HG03558 (cell line): ENCODE results near the gene PHTF1.

Experiments
- ATAC-seq: cut with Tn5 transposase; IDR thresholded peaks from one replicate; pipeline ENCODE4 v1.9.1; 2021; ENCODE audit warnings: moderate number of reproducible peaks; ENCODE audit not compliant: unreplicated experiment; ENCODE audit errors: extremely low read depth

PHTF1 gene

GRCh38 chr1:113675302-113675701 lies 84.0 kb downstream of the PHTF1 start:
- no peak for ATAC-seq

GRCh38 chr1:113674591-113674990 lies 84.7 kb downstream of the PHTF1 start:
- no peak for ATAC-seq

- ATAC-seq, result no peak
Measured at GRCh38 chr1:113672491-113672890, 86.8 kb downstream of the PHTF1 start.

GRCh38 chr1:113670650-113671049 lies 88.6 kb downstream of the PHTF1 start:
- no peak for ATAC-seq

- ATAC-seq, result no peak
Measured at GRCh38 chr1:113669988-113670387, 89.3 kb downstream of the PHTF1 start.

GRCh38 chr1:113666126-113666525 lies 93.2 kb downstream of the PHTF1 start:
- ATAC-seq, result no peak

GRCh38 chr1:113665071-113665470 lies 94.2 kb downstream of the PHTF1 start:
- ATAC-seq, result no peak

- ATAC-seq, result no peak
Measured at GRCh38 chr1:113663165-113663951, 95.9 kb downstream of the PHTF1 start.

- ATAC-seq, result no peak
Measured at GRCh38 chr1:113662101-113662500, 97.2 kb downstream of the PHTF1 start.

- ATAC-seq, result no peak
Measured at GRCh38 chr1:113660088-113660487, 99.2 kb downstream of the PHTF1 start.

- ATAC-seq, result no peak
Measured at GRCh38 chr1:113659556-113659955, 99.7 kb downstream of the PHTF1 start.

- no peak for ATAC-seq
Measured at GRCh38 chr1:113659035-113659434, 100.3 kb downstream of the PHTF1 start.

GRCh38 chr1:113657556-113658063 lies 101.7 kb downstream of the PHTF1 start:
- ATAC-seq, result no peak

GRCh38 chr1:113657126-113657525 lies 102.2 kb downstream of the PHTF1 start:
- ATAC-seq, result no peak

- no peak for ATAC-seq
Measured at GRCh38 chr1:113654883-113655282, 104.4 kb downstream of the PHTF1 start.

GRCh38 chr1:113653741-113654140 lies 105.5 kb downstream of the PHTF1 start:
- no peak for ATAC-seq

- ATAC-seq, result no peak
Measured at GRCh38 chr1:113652771-113653170, 106.5 kb downstream of the PHTF1 start.

- ATAC-seq, result no peak
Measured at GRCh38 chr1:113648478-113648877, 110.8 kb downstream of the PHTF1 start.

- ATAC-seq, result no peak
Measured at GRCh38 chr1:113647164-113647563, 112.1 kb downstream of the PHTF1 start.
